K562 (cell line): ENCODE data around the gene CLDN15. TPM values are rescaled to one million over a fixed set of nuclear protein-coding genes. Genes with fewer than 3 reads are reported as not detected.

ENCODE experiments used
- CBX5 ChIP-seq: IDR thresholded peaks from 2 replicates; pipeline ENCODE4 v1.6.1; 2014; ENCODE audit warnings: low read depth, borderline replicate concordance
- CEBPZ ChIP-seq: fragments of 150-350 bp; IDR thresholded peaks from 2 replicates; pipeline ENCODE4 v1.6.1; 2014; ENCODE audit warnings: low read depth, mild to moderate bottlenecking, low read length, borderline replicate concordance
- ELF1 ChIP-seq: fragments of 200-800 bp; sonication (Bioruptor generic); IDR thresholded peaks from 2 replicates; pipeline ENCODE4 v1.6.1; 2016; ENCODE audit warnings: missing genetic modification characterization, missing compliant biosample characterization
- FOXP1 ChIP-seq: sonication (generic); formaldehyde crosslinking; IDR thresholded peaks from 2 replicates; pipeline ENCODE4 v1.8.0; 2022; ENCODE audit warnings: mild to moderate bottlenecking, missing genetic modification reagents
- FUS ChIP-seq: fragments of 200-400 bp; formaldehyde crosslinking; optimal IDR thresholded peaks from 2 replicates; pipeline ENCODE3; 2017; ENCODE audit warnings: low read depth, low read length
- MAFG ChIP-seq: fragments of 450-650 bp; conservative IDR thresholded peaks from 2 replicates; pipeline ENCODE4 v1.6.1; 2016; ENCODE audit warnings: missing genetic modification characterization, missing compliant biosample characterization
- MTF1 ChIP-seq: fragments of 250-450 bp; sonication (Bioruptor Pico); IDR thresholded peaks from 2 replicates; pipeline ENCODE4 v1.9.0; 2021; ENCODE audit warnings: moderate library complexity, mild to moderate bottlenecking, inconsistent platforms, borderline replicate concordance
- NELFE ChIP-seq: IDR thresholded peaks from 2 replicates; pipeline ENCODE4 v1.6.1; 2011; ENCODE audit warnings: mild to moderate bottlenecking; ENCODE audit not compliant: insufficient read depth, insufficient read length
- NFE2L1 ChIP-seq: fragments of 450-650 bp; IDR thresholded peaks from 2 replicates; pipeline ENCODE4 v1.6.1; 2016; ENCODE audit warnings: missing genetic modification characterization, low read depth, mild to moderate bottlenecking, missing compliant biosample characterization, moderate library complexity, borderline replicate concordance
- PHF20 ChIP-seq: fragments of 450-650 bp; IDR thresholded peaks from 2 replicates; pipeline ENCODE4 v1.6.1; 2018; ENCODE audit not compliant: partially characterized antibody
- RBM17 ChIP-seq: fragments of 200-400 bp; formaldehyde crosslinking; IDR thresholded peaks from 2 replicates; pipeline ENCODE4 v1.6.1; 2017; ENCODE audit warnings: low read depth, mild to moderate bottlenecking, low read length, borderline replicate concordance
- RNF2 ChIP-seq: sonication (generic); IDR thresholded peaks from 2 replicates; pipeline ENCODE4 v1.6.1; 2016
- TSHZ1 ChIP-seq: fragments of 250-450 bp; sonication (Bioruptor Pico); IDR thresholded peaks from 2 replicates; pipeline ENCODE4 v1.4.0; 2020; ENCODE audit warnings: mild to moderate bottlenecking, moderate library complexity
- ZBTB17 ChIP-seq: fragments of 450-650 bp; formaldehyde crosslinking; IDR thresholded peaks from 2 replicates; pipeline ENCODE4 v1.4.0; 2020; ENCODE audit warnings: mild to moderate bottlenecking
- ZC3H11A ChIP-seq: IDR thresholded peaks from 2 replicates; pipeline ENCODE4 v1.6.1; 2012; ENCODE audit warnings: low read depth, low read length, improper control_type of control experiment
- ZC3H8 ChIP-seq: fragments of 450-650 bp; IDR thresholded peaks from 2 replicates; pipeline ENCODE4 v1.6.1; 2017
- ZNF280B ChIP-seq: fragments of 250-450 bp; sonication (Bioruptor Pico); IDR thresholded peaks from 2 replicates; pipeline ENCODE4 v1.5.1; 2021; ENCODE audit warnings: mild to moderate bottlenecking
- polyA plus RNA-seq, 8 experiments: library from polyadenylated mRNA; depleted of rRNA in 4 of 8; stranded (reverse) in 5 of 8; unstranded in 3 of 8; fragments of >200 nt; fragmentation: Nextera tagmentation in 2 of 8; fragmentation: Illumina TruSeq in 1 of 8; extraction: Ambion mirVana in 2 of 8; extraction: Trizol in 1 of 8; gene quantifications; 2 replicates each; pipeline versions ENCODE4 v1.2.1 to v1.2.3, GENCODE V29; 2011 to 2014; ENCODE audit warnings: inconsistent platforms in 1 of 8, missing spikeins in 1 of 8
- total RNA-seq, 7 experiments: library from RNA; depleted of rRNA in 6 of 7; stranded (reverse); fragments of >200 nt in 6 of 7; fragmentation: Illumina TruSeq in 2 of 7; extraction: Trizol in 2 of 7; gene quantifications; 2 replicates each; pipeline versions ENCODE4 v1.2.1 to v1.2.3, GENCODE V29; 2011 to 2021; ENCODE audit warnings: low replicate concordance in 1 of 7
- TF ChIP-seq, protein P1 (sequence below), 3 experiments: IDR thresholded peaks in 2 of 3; conservative IDR thresholded peaks in 1 of 3; 2 replicates each; pipeline ENCODE4 v1.5.1; 2011 to 2012; ENCODE audit warnings: low read length in 3 of 3, mild to moderate bottlenecking in 3 of 3, control low read depth in 2 of 3, improper control_type of control experiment in 1 of 3, inconsistent platforms in 1 of 3, low read depth in 1 of 3, mixed read lengths in 1 of 3, moderate library complexity in 1 of 3; ENCODE audit not compliant: insufficient read depth in 2 of 3

Gene CLDN15
- total and polyA plus RNA-seq, 9 of the 15 experiments (the other 6 are each of a cell fraction or from before 2014, with no cell fraction given): 0.32 to 14.5 (median 7.4) TPM

DNA sequence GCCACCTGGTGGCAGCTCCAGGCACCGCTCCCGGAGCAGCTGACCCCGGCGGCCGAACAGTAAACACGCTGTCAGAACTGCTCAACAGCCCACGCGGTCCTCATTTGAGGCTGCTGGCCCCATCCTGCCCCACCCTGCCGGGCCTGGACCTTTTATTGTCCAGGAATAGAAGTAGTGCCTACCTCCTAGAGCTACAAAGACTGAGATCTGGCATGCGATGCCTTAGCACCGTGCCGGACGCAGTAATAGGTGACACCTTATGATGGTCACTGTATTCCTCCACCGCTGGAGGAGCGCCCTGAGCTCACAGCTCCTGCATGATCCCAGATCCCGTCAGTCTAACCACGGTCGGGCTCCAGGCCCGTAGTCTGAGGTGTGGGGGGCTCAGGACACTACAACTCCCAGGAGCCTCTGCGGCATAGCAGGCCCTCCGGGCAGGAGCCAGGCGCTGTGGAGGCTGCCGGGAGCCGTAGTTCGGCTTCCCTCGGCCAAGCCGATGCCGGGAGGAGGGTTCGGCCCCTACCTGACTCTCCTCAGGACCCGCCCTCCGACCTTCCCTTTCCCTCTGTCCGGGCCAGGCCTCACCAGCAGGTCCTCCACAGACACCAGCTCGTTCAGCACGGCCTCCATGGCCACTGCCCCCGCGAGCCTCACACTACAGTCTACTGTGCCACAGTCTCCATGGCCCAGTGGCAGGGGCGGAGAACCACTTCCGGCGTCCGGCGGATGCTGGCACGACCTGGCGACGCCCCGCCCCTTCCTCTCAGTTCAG, 7.0 kb upstream of the CLDN15 start, which contains the start of gene FIS1 (continued):
- TF ChIP-seq CEBPZ (no peak), TSHZ1 (no peak), NFE2L1 (tag) (no peak), FUS (no peak), FOXP1 (CRISPR knock-in tag) (peak; percentile 79; the same call in 1 of the 2 replicates), ZBTB17 (CRISPR knock-in tag) (no peak; the same call in 1 of the 2 replicates), PHF20 (peak; percentile 81), CBX5 (no peak), ZC3H11A (no peak), ELF1 (tag) (peak; percentile 82), ZNF280B (no peak), RBM17 (no peak), ZC3H8 (no peak), MTF1 (CRISPR knock-in tag) (no peak), RNF2 (peak; percentile 59), NELFE (no peak), MAFG (tag) (no peak)
- TF ChIP-seq, protein P1, sequence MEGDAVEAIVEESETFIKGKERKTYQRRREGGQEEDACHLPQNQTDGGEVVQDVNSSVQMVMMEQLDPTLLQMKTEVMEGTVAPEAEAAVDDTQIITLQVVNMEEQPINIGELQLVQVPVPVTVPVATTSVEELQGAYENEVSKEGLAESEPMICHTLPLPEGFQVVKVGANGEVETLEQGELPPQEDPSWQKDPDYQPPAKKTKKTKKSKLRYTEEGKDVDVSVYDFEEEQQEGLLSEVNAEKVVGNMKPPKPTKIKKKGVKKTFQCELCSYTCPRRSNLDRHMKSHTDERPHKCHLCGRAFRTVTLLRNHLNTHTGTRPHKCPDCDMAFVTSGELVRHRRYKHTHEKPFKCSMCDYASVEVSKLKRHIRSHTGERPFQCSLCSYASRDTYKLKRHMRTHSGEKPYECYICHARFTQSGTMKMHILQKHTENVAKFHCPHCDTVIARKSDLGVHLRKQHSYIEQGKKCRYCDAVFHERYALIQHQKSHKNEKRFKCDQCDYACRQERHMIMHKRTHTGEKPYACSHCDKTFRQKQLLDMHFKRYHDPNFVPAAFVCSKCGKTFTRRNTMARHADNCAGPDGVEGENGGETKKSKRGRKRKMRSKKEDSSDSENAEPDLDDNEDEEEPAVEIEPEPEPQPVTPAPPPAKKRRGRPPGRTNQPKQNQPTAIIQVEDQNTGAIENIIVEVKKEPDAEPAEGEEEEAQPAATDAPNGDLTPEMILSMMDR (IDR thresholded peaks at IDR 0.05 in 2 of 3, conservative IDR thresholded peaks at IDR 0.05 in 1 of 3; ENCODE audit: insufficient read depth in 2 of 3, low read depth in 1 of 3, low read length in 3 of 3): peak; percentile 87 to 97 (median 95)
